ENCODE results near the gene DBN1. TPM values are rescaled to one million over a fixed set of nuclear protein-coding genes. Genes with fewer than 3 reads are reported as not detected.

DBN1 gene
- 233 TPM for polyA plus RNA-seq (ENCODE audit: insufficient read length)

DNA sequence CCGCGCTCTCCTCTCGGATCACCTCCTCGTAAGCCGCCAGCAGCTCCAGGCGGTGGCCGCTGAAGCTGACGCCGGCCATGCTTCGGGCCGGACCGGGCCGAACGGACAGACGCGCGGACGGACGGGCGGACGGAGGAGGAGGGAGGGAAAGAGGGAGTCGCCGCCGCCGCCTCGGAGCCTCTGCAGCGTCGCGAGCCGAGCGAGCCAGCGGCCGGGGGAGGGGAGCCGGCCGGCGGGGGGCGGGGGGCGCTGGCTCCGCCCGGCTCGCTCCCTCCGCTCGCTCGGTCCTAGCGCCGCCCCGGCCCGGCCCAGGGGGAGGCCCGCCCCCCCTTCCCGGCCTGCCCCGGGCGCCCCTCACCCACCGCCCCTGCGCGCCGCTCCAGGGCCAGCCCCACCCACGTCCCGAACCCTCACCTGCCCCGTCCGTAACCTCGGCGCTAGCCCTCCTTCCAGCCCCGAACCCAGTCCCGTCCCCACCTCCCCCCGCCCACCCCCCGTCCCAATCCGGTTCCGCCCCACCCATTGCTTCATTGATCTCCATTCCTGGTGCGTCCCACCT is at the start of gene DBN1:
Gene DBN1, minus strand, starts transcription at position 192 of the 559 bp plus-strand sequence. Its CDS starts 113 bp downstream, at position 79.
- DNase-seq (ENCODE audit: low read depth) = no peak

DNA sequence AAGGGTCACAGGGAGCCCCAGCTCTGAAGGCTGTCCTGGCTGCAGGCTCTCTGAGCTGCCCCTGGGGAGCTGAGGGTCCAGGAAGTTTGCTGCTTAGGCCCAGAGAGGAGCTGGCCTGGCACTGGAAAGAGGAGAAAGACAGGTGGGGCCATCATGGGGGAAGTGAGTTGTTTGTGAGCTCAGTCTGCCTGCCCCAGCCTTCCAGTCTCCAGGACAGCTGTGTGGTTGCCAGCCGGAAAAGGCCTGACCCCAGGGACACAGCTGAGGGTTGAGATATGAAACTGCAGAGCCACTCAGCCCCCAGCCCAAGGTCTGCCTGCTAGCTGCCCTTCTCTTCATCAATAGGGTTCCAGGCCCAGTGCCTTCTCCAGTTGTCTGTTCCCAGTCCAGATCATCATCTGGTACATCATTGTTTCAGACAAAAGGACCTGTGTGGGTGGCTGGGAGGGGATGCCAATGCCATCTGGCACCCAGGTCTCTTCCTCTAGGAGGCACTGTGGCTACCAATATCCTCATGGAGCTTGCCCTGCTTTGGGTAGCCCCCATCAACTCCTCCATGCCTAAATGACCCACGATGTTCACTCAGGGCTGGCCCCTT is 47.6 kb upstream of the DBN1 start:
- no peak for DNase-seq (ENCODE audit: low read depth)

DNA sequence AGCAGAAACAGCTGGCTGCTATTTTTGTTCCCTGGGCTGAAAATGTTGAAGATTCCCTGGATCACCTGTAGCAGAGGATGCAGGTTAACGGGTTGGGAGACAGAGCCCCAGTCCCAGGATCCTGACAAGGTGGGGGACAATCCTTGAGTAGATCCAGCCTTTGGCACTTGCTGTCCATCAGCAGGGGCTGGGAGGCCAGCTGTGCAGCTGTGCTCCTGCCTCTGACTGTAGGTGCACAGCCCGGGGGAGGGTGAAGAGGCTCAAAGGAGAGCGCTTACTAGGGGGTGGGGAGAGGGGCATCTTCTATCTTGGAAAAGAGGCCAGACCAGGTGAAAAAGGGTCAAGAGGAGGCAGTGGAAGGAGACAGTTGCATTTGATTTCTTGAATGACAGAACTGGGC is 46.8 kb upstream of the DBN1 start:
- no peak for DNase-seq (ENCODE audit: low read depth)

DNA sequence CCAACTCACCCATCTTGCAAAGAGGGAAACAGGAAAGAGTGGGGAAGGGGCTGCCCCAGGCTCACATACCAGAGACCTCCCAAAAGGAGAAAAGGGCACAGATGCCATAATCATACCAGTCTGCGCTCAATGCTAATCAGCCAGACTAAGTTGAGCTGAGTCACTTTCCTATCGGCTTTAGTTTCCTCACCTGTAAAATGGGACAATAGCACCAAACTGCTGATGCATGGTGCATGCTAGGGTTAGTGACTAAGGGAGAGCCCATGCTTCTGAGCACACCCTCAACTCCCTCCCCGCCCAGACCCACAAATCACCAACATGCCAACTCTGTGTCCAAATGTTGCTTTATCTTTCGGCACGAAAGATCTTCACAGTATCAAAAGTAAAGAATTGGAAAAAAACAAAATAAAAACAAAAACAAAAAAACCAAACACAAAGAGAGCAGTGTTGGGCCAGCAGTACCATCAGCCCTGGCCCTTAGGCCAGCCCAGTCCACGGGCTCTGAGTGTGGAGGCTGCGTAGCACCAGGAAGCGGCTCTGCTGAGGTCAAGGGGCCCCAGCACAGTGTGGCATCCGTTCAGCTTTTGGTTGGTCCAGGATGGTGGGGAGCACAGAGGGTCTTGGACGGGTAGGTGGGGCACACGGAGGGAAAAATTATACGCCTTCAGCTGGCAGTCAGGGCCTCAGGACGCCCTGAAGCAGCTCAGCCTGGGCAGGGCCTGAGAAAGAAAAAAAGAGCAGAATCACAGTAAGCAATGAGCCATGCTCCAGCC is 46.2 kb upstream of the DBN1 start:
- DNase-seq (ENCODE audit: low read depth) = no peak

DNA sequence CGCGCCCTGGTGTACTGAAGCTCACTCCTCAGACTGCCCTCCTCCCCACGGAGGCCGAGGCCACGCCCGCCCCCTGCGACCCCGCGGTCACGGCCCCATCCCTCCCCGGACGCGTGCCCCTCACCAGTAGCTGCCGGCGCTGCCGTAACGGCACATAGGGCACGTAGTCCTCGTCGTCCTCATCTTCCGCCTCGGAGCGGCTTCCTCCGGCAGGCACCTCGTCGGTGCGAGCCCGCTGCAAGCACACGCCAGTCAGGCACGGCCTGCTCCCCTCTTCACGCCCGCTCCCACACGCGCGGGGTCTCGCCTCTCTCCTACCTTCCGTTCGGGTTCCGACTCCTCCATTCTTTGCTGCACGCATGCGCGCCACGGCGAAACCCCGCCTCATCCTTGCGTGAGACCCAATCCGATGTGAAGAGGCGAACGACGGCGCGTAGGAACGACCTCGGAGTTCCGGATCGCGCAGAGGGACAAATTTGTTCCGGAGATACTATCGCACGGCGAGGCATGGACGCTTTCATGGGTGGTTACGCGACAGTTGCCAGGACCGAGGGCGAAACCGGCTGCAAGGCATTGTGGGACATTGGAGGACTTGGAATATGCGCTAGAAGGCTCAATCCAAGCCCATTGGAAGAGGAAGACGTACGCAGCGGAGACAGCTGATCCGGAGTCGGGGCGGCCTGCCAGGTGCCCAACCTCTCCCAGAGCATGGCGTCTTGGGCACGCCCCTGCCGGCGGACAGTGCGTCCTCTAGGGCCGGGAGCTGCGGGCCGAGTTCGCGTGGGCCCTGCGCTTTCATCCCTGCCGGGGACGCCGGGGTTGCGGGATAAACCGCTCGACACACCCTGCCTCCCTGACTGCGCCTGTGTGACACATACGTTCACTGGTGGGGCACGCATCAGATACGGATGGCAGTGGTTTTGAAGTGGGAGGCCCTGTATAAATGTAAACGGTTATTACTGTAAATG is 43.5 kb upstream of the DBN1 start, which contains the start of gene DDX41:
Gene DDX41, minus strand, starts transcription at position 361 of the 968 bp plus-strand sequence. Its CDS starts 16 bp downstream, at position 345.
- DNase-seq (ENCODE audit: low read depth) = peak; percentile 96

DNA sequence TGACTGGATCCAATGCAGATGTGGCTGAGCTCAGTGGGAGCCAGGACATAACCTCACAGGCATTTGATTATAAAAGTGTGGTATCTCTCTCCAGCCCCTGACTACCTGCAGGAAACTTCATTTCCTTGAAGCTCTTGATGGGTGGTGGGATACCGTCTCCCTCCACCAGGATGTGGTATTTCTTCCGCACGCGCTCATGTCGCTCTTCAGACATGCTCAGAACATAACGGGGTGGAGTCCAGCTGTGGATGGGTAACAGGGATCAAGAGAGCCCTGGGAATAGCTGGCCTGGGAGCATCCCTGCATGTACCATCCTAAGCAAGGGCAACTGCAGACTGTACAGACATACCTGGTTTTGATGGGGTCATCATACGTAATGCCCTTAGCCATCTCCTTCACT is 42.1 kb upstream of the DBN1 start:
- DNase-seq (ENCODE audit: low read depth) = no peak

DNA sequence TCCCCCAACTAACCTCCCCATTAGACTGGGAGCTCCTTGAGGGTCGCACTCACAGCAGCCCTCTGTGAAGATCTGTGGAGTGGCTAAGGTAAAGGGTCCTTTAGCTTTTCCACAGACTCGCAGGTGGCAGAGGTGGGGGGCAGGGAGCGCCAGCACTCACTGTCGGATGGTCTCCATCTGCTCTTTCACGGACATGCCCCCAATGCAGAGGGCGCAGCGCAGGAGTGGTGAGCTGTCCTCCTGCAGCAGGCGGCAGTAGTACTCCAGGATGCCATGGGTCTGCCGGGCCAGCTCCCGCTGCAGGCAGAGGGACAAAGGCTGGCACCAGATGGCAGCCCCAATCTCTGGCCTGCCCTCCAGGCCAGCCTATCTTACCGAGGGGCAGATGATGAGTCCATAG is 41.1 kb upstream of the DBN1 start:
- DNase-seq (ENCODE audit: low read depth) = no peak

DNA sequence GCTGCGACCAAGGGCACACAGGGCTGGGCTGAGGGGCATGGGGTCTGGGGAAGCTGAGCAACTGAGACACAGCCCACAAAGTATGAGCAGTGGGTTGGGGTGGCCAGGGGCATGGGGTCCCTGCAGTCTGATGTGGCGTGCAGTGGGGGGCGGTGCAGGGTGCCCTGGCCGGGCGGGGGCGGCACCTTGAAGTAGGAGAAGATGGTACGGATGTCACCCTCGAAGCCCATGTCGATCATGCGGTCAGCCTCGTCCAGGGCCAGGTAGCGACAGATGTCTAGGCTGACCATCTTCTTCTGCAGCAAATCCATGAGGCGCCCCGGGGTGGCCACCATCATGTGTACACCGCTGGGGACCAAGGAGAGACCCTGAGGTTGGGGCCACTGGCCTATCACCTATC is 40.1 kb upstream of the DBN1 start:
- DNase-seq (ENCODE audit: low read depth) = no peak

DNA sequence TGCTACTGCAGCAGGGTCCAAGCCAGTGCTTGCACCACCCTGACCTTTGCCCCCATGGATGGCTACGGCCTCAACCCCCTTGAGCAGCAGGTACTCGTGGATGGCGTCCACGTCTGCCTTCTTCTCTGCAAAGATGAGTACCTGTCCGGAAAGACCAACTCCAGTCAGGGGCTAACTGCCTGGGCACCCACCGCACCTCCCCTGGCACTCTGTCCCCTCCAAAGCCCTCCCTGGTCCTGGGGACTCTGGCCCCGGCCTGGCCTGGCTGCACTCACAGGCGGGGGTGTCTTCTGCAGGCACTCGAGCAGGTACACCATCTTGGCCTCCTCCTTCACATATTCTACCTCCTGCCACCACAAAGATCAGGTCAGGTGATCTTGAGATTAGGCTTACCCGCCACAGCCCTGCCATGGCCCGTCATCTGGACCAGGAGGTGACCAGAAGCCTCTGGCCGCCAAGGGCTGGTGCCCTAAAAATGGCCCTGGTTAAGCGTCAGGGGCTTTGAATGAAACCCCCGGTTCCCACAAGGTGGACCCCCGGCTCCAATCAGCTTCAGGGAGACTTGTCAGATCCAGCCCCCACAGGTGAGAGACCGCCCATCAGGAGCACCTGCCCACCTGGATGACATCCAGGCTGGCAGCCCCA is 39.4 kb upstream of the DBN1 start:
- DNase-seq (ENCODE audit: low read depth) = no peak

DNA sequence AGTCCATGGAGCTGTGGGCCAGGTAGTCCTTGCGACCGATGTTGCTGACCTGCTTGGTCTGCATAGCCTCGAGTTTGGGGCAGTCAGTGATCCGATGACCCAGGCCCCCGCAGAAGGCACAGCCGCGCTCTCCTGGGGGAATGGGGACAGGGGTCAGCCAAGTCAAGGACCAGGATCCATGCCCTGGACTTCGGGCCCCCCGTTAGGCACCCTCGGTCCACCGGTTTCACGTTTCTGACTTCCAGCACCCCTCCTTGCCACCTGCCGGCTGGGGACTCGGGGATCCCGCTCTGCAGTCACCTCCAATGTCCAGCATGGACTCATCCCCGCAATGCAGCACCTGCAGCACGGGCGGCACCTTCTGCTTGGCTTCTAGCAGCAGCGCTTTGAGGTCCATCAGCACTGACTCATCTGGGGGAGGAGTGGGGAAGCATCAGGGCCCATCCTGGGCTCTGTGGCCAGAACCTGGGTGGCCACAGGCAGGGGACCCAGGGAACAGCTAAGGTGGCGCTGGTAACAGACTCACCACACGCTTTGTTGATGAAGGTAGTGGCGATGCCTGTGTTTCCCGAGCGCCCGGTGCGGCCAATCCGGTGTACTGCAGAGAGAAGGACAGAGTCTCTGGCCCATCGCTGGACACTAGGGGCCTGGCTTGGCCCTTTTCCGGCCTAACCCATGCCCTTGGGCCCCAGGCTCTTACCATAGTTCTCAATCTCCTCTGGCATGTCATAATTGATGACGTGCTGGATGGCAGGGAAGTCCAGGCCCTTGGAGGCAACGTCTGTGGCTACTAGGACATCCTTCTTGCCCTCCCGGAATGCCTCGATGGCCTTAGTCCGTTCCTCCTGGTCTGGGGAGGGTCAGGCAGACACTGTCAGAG is 38.6 kb upstream of the DBN1 start:
- DNase-seq (ENCODE audit: low read depth) = no peak

DNA sequence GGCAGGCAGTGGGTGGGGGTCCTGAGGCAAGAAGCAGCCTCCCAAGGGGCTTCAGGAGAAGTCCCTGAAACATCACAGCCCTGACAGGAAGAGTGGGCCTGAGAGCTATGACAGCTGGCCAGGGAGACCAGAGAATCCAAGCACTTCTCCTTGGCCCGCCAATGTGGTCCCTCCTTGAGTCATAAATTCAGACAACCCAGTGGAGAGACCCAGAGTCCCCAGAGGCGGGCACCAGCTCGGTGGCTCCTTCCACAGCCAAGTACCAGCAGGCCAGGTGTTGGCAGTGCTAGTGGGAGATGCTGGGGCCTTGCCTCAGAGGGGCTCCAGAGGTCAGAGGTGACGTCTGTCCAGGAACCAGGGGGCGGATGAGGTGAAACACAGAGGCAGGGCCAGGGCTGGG is 37.7 kb upstream of the DBN1 start:
- no peak for DNase-seq (ENCODE audit: low read depth)

DNA sequence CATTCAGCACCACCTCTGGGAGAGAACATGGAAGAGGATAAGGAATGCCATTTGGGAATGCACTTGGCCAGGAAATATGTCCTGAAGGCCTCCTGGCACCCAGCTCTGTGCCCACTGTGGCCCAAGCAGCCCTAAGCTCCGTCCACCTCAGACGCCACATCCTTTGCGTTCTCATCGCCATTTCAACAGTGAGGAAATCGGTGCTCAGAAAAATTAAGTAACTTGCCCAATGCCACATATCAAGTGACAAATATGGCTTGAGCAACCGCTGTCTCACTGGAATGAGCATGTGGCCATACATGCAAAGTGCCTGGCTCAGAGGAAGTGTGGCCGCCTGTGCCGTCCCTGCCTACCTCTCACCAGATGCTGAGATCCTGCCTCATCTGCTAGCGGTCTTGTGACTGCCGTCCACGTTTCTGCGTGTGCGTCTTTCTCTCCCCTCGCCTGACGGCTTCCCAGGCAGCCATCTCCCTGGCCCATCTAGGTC is 37.2 kb upstream of the DBN1 start:
- DNase-seq (ENCODE audit: low read depth) = no peak

DNA sequence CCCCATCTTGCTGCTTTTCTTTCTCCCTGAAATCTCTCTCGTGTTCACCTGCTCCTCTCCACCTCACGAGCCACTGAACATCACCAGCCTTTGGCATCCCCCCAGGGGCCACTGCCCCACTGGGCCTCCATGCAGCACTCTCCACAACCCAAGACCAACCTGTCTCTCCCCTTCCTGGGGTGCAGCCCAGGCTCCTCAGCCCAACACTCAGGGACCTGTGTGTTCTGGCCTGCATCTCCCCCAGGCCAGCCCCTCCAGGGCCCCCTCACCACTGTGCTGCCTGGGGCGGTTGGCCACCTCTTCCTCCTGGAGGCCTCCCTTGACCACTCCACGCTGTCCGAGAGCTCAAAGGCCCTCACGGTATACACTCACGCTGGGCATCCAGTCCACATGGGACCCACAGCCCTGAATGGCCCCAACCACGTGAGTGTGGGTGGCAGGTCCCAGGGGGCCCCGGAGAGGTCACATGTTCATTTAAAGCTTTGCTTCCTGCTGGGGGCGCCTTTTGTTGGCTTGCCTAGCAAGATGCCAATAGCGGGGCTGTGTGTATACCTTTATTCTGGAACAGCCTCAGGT is 36.6 kb upstream of the DBN1 start:
- no peak for DNase-seq (ENCODE audit: low read depth)

DNA sequence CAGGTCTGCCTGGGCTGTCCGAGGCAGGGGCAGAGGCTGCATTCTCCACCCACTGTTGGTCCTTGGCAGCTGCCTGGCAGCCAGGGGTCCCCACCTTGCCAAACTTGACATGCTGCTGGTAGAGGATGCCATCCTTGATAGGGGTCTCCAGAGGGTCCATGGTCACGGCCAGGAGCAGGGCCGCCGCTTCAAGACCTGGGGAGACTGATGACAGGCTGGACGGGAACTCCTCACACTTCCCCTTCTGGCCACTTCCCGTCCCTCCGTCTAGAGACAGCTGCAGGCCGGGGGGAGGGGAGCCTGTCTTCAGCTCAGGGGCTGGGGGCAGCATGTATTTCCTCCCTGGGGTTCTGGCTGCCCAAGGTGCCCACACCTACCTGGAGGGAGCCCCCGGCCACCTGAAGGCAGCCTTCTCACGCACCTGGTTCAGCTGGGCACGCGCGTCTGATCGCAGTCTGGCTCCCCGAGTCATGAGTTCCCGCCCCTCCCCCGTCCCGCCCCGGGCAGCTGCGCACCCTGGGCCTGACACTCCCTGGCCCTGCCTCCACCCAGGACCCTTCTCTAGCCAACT is 36.0 kb upstream of the DBN1 start, which contains the start of gene DOK3:
Gene DOK3, minus strand, starts transcription at position 446 of the 571 bp plus-strand sequence. Its CDS starts 286 bp downstream, at position 160.
- DNase-seq (ENCODE audit: low read depth) = no peak

DNA sequence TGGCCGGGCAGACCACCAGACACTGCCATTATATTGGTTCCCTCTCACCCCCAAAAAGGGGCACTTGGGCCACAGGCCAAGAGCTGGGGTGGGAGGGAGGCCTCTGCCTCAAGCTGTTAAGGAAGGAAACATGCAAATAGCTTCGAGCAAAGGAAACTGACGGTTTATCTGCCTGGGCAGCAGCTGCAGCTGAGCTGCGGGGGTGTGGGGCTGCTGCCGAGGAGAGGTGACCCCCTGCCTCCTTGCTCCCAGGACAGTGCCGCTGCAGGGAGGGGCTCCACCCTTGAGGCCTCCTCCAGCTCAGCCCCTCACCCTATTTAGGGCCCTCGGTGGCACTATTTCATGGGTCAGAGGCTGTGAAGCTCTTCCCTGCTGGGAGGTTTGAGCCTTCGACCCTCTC is 35.4 kb upstream of the DBN1 start:
- DNase-seq (ENCODE audit: low read depth) = no peak

DNA sequence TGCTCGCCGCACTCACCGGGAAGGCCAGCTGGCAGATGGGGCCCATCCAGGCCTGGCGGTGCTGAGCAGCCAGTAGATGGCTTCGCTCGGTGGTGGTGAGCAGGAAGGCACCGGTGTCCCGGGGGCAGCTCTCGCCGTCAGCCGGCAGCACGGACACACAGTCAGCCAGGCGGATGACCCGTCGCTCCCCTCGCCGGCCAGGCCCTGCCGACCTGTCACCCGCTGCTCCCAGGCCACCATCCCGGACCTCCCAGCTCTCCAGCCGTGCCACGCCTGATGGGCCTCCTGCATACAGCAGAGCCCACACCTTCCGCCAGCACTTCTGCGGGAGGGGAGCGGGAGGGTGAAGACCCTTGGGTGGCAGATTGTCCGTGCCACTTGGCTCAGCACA is 34.8 kb upstream of the DBN1 start:
- no peak for DNase-seq (ENCODE audit: low read depth)

DNA sequence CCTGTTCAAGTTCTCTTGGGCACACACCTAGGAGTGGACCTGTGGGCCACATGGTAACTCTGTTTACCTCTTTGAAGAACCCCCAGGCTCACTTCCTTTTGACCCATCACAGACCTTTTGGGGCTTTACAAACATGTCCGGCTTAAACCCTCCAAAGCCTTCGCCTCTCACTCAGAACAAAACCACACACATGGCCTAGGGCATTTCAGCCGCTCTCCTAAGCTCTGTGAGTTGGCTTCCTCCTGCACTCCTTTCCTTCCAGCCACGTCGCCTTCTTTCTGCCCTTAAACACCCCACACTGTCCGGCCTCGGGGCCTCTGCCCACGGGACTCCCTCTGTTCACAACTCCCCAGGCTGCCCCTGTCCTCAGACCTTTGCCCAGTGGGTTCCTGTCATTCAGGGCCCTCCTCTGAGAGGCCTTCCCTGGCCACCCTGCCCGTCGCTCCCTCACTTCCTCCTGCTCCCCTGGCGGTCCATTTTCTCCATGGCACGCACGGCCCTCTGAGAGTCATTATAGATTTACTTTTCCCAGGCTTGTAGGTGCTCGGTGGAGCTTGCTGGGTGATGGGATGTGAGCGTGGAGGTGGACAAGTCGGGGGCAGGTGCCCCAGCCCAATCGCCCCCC is 34.3 kb upstream of the DBN1 start:
- DNase-seq (ENCODE audit: low read depth) = no peak

DNA sequence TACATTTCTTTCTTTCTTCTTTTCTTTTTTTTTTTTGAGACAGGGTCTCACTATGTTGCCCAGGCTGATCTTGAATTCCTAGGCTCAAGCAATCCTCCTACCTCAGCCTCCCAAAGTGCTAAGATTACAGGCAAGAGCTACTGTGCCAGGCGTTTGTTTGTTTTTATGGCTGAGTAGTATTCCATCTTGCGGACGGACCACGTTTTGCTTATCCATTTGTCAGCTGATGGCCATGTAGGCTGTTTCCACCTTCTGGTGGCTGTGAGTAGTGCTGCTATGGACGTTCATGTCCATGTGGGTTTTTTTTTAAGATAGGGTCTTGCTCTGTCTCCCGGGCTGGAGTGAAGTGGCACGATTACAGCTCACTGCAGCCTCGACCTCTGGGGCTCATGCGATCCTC is 33.7 kb upstream of the DBN1 start:
- no peak for DNase-seq (ENCODE audit: low read depth)

DNA sequence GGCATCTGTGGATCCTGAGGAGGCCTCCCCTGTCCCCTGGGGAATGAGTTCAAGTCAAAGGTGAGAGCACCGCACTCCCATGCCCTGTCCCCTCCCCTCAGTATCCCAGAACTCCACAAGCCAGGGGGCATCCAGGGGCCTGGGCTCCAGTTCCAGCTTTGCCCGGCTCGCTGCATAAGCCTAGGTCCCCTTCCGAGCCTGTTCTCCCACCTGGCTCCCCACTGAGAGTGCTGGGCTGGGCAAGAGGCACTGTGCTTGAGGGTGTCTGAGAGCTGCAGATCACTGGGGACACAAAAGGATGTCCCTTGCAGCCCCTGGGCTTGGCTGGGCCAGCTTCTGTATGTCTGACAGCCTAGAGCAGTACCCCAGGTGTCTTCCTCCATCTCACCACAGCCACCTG is 31.6 kb upstream of the DBN1 start:
- no peak for DNase-seq (ENCODE audit: low read depth)
